SW 1271 (cell line): ENCODE measurements around the gene GOLPH3.
"Not testable (repeated sequence)": the region's sequence is repeated elsewhere in the genome, so short reads cannot be mapped to it uniquely, and the experiment has no call there.

ENCODE experiments used
- DNase-seq, 2 experiments: peaks; one replicate each; lab custom pipeline; 2025; lab: John Stamatoyannopoulos, UW

The GOLPH3 gene

GRCh38 chr5:32135086-32135485 is 39.0 kb downstream of the GOLPH3 start:
- no peak for DNase-seq

GRCh38 chr5:32132757-32133156 is 41.4 kb downstream of the GOLPH3 start:
- DNase-seq, result no peak

GRCh38 chr5:32131604-32132003 is 42.5 kb downstream of the GOLPH3 start:
- no peak for DNase-seq

GRCh38 chr5:32130865-32131264 is 43.3 kb downstream of the GOLPH3 start:
- DNase-seq, result no peak

GRCh38 chr5:32129074-32129598 is 45.0 kb downstream of the GOLPH3 start:
- no peak for DNase-seq

GRCh38 chr5:32127711-32128110 is 46.4 kb downstream of the GOLPH3 start:
- no peak for DNase-seq

GRCh38 chr5:32126691-32127090 is 47.4 kb downstream of the GOLPH3 start:
- DNase-seq, result no peak

GRCh38 chr5:32123889-32124676 is 50.0 kb downstream of the GOLPH3 start:
- DNase-seq, result no peak

- no peak for DNase-seq
Measured at GRCh38 chr5:32123058-32123805, 50.9 kb downstream of the GOLPH3 start.

GRCh38 chr5:32118922-32119321 is 55.2 kb downstream of the GOLPH3 start:
- not testable (repeated sequence) for DNase-seq

- DNase-seq, result no peak
Measured at GRCh38 chr5:32116574-32117313, 57.4 kb downstream of the GOLPH3 start.

- DNase-seq, result peak in 1 of 2 experiments; percentile 24
Measured at GRCh38 chr5:32115985-32116384, 58.1 kb downstream of the GOLPH3 start.

GRCh38 chr5:32110111-32110696 is 63.9 kb downstream of the GOLPH3 start:
- no peak for DNase-seq

- no peak for DNase-seq
Measured at GRCh38 chr5:32109236-32109635, 64.9 kb downstream of the GOLPH3 start.

- DNase-seq, result no peak
Measured at GRCh38 chr5:32108167-32108566, 66.0 kb downstream of the GOLPH3 start.

- no peak for DNase-seq
Measured at GRCh38 chr5:32107291-32107690, 66.8 kb downstream of the GOLPH3 start.

- no peak for DNase-seq
Measured at GRCh38 chr5:32103521-32103920, 70.6 kb downstream of the GOLPH3 start.

GRCh38 chr5:32102254-32102986 is 71.7 kb downstream of the GOLPH3 start:
- no peak for DNase-seq

GRCh38 chr5:32100691-32101302 is 73.3 kb downstream of the GOLPH3 start:
- no peak for DNase-seq

- no peak for DNase-seq
Measured at GRCh38 chr5:32100230-32100629, 73.9 kb downstream of the GOLPH3 start.

GRCh38 chr5:32099486-32100035 is 74.6 kb downstream of the GOLPH3 start:
- no peak for DNase-seq
